K562 (cell line): ENCODE results near the gene IDI1. TPM values are rescaled to one million over a fixed set of nuclear protein-coding genes. Genes with fewer than 3 reads are reported as not detected.

ENCODE experiments used
- ATAC-seq: fragments of 200-7000 bp; cut with Tn5 transposase; 3 replicates; pipeline ENCODE4 v1.9.1; 2020; ENCODE audit warnings: moderate library complexity
- BruUV-seq: library from RNA; stranded (reverse); fragments of 400-500 nt; replicated peaks from 2 replicates; lab custom pipeline; 2021; lab: Mats Ljungman, UMichigan
- CTCF ChIA-PET: fragments of 300-600 bp; formaldehyde crosslinking; extraction: SDS; loops from one replicate; lab custom pipeline; 2021; ENCODE audit warnings: low intra/inter-chr PET ratio; lab: Yijun Ruan, JAX
- POLR2A ChIA-PET: fragments of 300-600, 350-650 bp; sonication (Branson Sonifier 250); formaldehyde crosslinking; extraction: SDS; loops from one replicate; lab custom pipeline; 2021; ENCODE audit warnings: antibody characterized with exemption, inconsistent platforms; lab: Yijun Ruan, JAX
- DNase-seq, 4 experiments: peaks; one replicate each; pipeline versions ENCODE4 v3.0.0 to v3.0.0-alpha.2; 2011 to 2018; ENCODE audit warnings: low spot score in 3 of 4, mixed read lengths in 3 of 4; ENCODE audit errors: extremely low read depth in 1 of 4
- FAIRE-seq: peaks from 2 replicates; lab custom pipeline; 2011; peaks lifted over from hg19 to GRCh38; lab: Jason Lieb, UNC
- H2AFZ ChIP-seq: 2 replicates; pipeline ENCODE4 v1.6.0; 2011; ENCODE audit warnings: low read depth, low read length, control low read depth, inconsistent platforms
- H3K27ac ChIP-seq: fragments of 200-600 bp; 3 replicates; pipeline ENCODE4 v1.8.0; 2011; ENCODE audit warnings: low read depth, mild to moderate bottlenecking, control low read depth, inconsistent platforms, low read length, moderate library complexity, mixed read lengths; ENCODE audit errors: extremely low read depth
- H3K27me3 ChIP-seq, 2 experiments: fragments of 300-600 bp in 1 of 2; 2 replicates in 1 of 2; 3 replicates in 1 of 2; pipeline versions ENCODE4 v1.6.0 to v1.8.0; 2011; ENCODE audit warnings: inconsistent platforms in 2 of 2, low read length in 2 of 2, mild to moderate bottlenecking in 1 of 2, mixed read lengths in 1 of 2, moderate library complexity in 1 of 2; ENCODE audit not compliant: control insufficient read depth in 2 of 2, insufficient read depth in 2 of 2
- H3K36me3 ChIP-seq: fragments of 300-600 bp; 3 replicates; pipeline ENCODE4 v1.8.0; 2011; ENCODE audit warnings: mild to moderate bottlenecking, low read length, inconsistent platforms; ENCODE audit not compliant: control insufficient read depth, insufficient read depth
- H3K4me1 ChIP-seq, 2 experiments: fragments of 200-600 bp in 1 of 2; replicated peaks in 1 of 2; 2 replicates in 1 of 2; 3 replicates in 1 of 2; pipeline versions ENCODE4 v1.5.1 to v1.8.0; 2011; ENCODE audit warnings: inconsistent platforms in 2 of 2, low read length in 2 of 2, mild to moderate bottlenecking in 1 of 2, mixed read lengths in 1 of 2, moderate library complexity in 1 of 2; ENCODE audit not compliant: control insufficient read depth in 2 of 2, insufficient read depth in 2 of 2
- H3K4me2 ChIP-seq: 2 replicates; pipeline ENCODE4 v1.6.1; 2011; ENCODE audit warnings: low read length, control low read depth, inconsistent platforms, mixed read lengths; ENCODE audit not compliant: insufficient read depth
- H3K4me3 ChIP-seq: fragments of 200-600 bp; sonication (generic), shearing (Covaris generic); 2 replicates; pipeline ENCODE4 v1.5.1; 2016; ENCODE audit warnings: control low read depth, inconsistent platforms
- H3K79me2 ChIP-seq: fragments of 200-600 bp; 3 replicates; pipeline ENCODE4 v1.8.0; 2011; ENCODE audit warnings: low read length, inconsistent platforms; ENCODE audit not compliant: control insufficient read depth, insufficient read depth
- H3K9ac ChIP-seq, 2 experiments: 2 replicates each; pipeline versions ENCODE4 v1.6.0 to v1.6.1; 2011; ENCODE audit warnings: low read depth in 2 of 2, low read length in 2 of 2, control low read depth in 1 of 2, inconsistent platforms in 1 of 2, mild to moderate bottlenecking in 1 of 2, mixed read lengths in 1 of 2; ENCODE audit not compliant: insufficient read depth in 1 of 2
- H3K9me1 ChIP-seq: one replicate; pipeline ENCODE4 v1.6.0; 2011; ENCODE audit warnings: inconsistent platforms, mild to moderate bottlenecking, low read length, moderate library complexity; ENCODE audit not compliant: control insufficient read depth, insufficient read depth
- H3K9me3 ChIP-seq: replicated peaks from 2 replicates; pipeline ENCODE4 v1.5.1; 2011; ENCODE audit warnings: low read depth, low read length, inconsistent platforms; ENCODE audit not compliant: control insufficient read depth, insufficient read depth
- H4K20me1 ChIP-seq: replicated peaks from 2 replicates; pipeline ENCODE4 v1.6.1; 2011; ENCODE audit warnings: low read length, inconsistent platforms, mixed read lengths; ENCODE audit not compliant: control insufficient read depth, insufficient read depth
- ATF4 ChIP-seq: fragments of 450-650 bp; formaldehyde crosslinking; IDR thresholded peaks from 2 replicates; pipeline ENCODE4 v1.4.0; 2022; ENCODE audit warnings: mild to moderate bottlenecking, moderate library complexity
- ELF4 ChIP-seq: fragments of 450-650 bp; formaldehyde crosslinking; IDR thresholded peaks from 2 replicates; pipeline ENCODE4 v1.4.0; 2022; ENCODE audit warnings: missing genetic modification characterization
- ETV6 ChIP-seq, 3 experiments: fragments of 150-350 bp in 1 of 3; sonication (generic) in 1 of 3; formaldehyde crosslinking in 1 of 3; IDR thresholded peaks; 2 replicates each; pipeline versions ENCODE4 v1.6.1 to v1.8.0; 2014 to 2022; ENCODE audit warnings: borderline replicate concordance in 2 of 3, low read depth in 2 of 3, antibody characterized with exemption in 1 of 3, low read length in 1 of 3, mild to moderate bottlenecking in 1 of 3, missing genetic modification reagents in 1 of 3
- FOS ChIP-seq: IDR thresholded peaks from 3 replicates; pipeline ENCODE4 v1.6.1; 2011; ENCODE audit not compliant: insufficient read length; ENCODE audit errors: extremely low read depth
- FOXP4 ChIP-seq: sonication (generic); formaldehyde crosslinking; IDR thresholded peaks from 2 replicates; pipeline ENCODE4 v1.8.0; 2022; ENCODE audit warnings: mild to moderate bottlenecking, missing genetic modification reagents, borderline replicate concordance
- GATAD2B ChIP-seq: fragments of 450-650 bp; IDR thresholded peaks from 2 replicates; pipeline ENCODE4 v1.6.1; 2017; ENCODE audit warnings: mild to moderate bottlenecking, borderline replicate concordance
- HMG20A ChIP-seq: fragments of 450-650 bp; formaldehyde crosslinking; conservative IDR thresholded peaks from 2 replicates; pipeline ENCODE4 v1.4.0; 2020; ENCODE audit warnings: mild to moderate bottlenecking, mixed read lengths
- HMG20B ChIP-seq: fragments of 250-450 bp; sonication (Bioruptor Pico); IDR thresholded peaks from 2 replicates; pipeline ENCODE4 v1.5.0; 2021; ENCODE audit warnings: mild to moderate bottlenecking
- JUNB ChIP-seq: fragments of 450-650 bp; formaldehyde crosslinking; conservative IDR thresholded peaks from 2 replicates; pipeline ENCODE4 v1.4.0; 2020; ENCODE audit warnings: mild to moderate bottlenecking
- MAFG ChIP-seq: fragments of 450-650 bp; conservative IDR thresholded peaks from 2 replicates; pipeline ENCODE4 v1.6.1; 2016; ENCODE audit warnings: missing genetic modification characterization, missing compliant biosample characterization
- MEIS2 ChIP-seq: fragments of 450-650 bp; IDR thresholded peaks from 2 replicates; pipeline ENCODE4 v1.6.1; 2014; ENCODE audit warnings: mild to moderate bottlenecking; ENCODE audit not compliant: partially characterized antibody
- THRB ChIP-seq: fragments of 450-650 bp; formaldehyde crosslinking; conservative IDR thresholded peaks from 2 replicates; pipeline ENCODE4 v1.4.0; 2022; ENCODE audit warnings: mild to moderate bottlenecking, missing genetic modification characterization
- TSC22D4 ChIP-seq: fragments of 450-650 bp; IDR thresholded peaks from 2 replicates; pipeline ENCODE4 v1.6.1; 2016; ENCODE audit warnings: missing genetic modification characterization, missing biosample characterization, control low read depth
- ZKSCAN1 ChIP-seq: fragments of 150-350 bp; IDR thresholded peaks from 2 replicates; pipeline ENCODE4 v1.6.1; 2016; ENCODE audit warnings: low read depth, low read length
- ZNF134 ChIP-seq: fragments of 250-450 bp; sonication (Bioruptor Pico); conservative IDR thresholded peaks from 2 replicates; pipeline ENCODE4 v1.4.0; 2020
- ZNF431 ChIP-seq: sonication (generic); formaldehyde crosslinking; IDR thresholded peaks from 2 replicates; pipeline ENCODE4 v1.8.0; 2022; ENCODE audit warnings: mild to moderate bottlenecking, missing genetic modification reagents
- WGBS: fragments of 100-300 bp; shearing (Covaris generic); methylation state at CpG from one replicate; pipeline ENCODE4 v1.1.6; 2016; ENCODE audit warnings: low coverage, mixed read lengths; ENCODE audit not compliant: insufficient coverage; ENCODE audit errors: missing lambda C conversion rate; 5-methylcytosine and 5-hydroxymethylcytosine counted together
- in situ Hi-C: fragments of 300-500 bp; cut with MboI; formaldehyde crosslinking; loops from 4 replicates; pipeline ENCODE4 v1.15.0; 2018; ENCODE audit warnings: inconsistent platforms, mixed read lengths
- intact Hi-C: fragments of 100-400 bp; cut with micrococcal nuclease; formaldehyde crosslinking; loops from 2 replicates; pipeline ENCODE4 v1.14.2; 2022
- polyA plus RNA-seq, 8 experiments: library from polyadenylated mRNA; depleted of rRNA in 4 of 8; stranded (reverse) in 5 of 8; unstranded in 3 of 8; fragments of >200 nt; fragmentation: Nextera tagmentation in 2 of 8; fragmentation: Illumina TruSeq in 1 of 8; extraction: Ambion mirVana in 2 of 8; extraction: Trizol in 1 of 8; gene quantifications; 2 replicates each; pipeline versions ENCODE4 v1.2.1 to v1.2.3, GENCODE V29; 2011 to 2014; ENCODE audit warnings: inconsistent platforms in 1 of 8, missing spikeins in 1 of 8
- total RNA-seq, 7 experiments: library from RNA; depleted of rRNA in 6 of 7; stranded (reverse); fragments of >200 nt in 6 of 7; fragmentation: Illumina TruSeq in 2 of 7; extraction: Trizol in 2 of 7; gene quantifications; 2 replicates each; pipeline versions ENCODE4 v1.2.1 to v1.2.3, GENCODE V29; 2011 to 2021; ENCODE audit warnings: low replicate concordance in 1 of 7

Gene IDI1
- total and polyA plus RNA-seq, 9 of the 15 experiments (the other 6 are each of a cell fraction or from before 2014, with no cell fraction given): 70.0 to 265 (median 119) TPM

- TF ChIP-seq FOXP4 (CRISPR knock-in tag) (no peak), ZNF431 (CRISPR knock-in tag) (no peak), GATAD2B (no peak)
Measured at GRCh38 chr10:1035201-1035600, 13.7 kb downstream of the IDI1 start (continued).

- WGBS: 74% methylated on average over 3 of the region's 3 CpGs
- TF ChIP-seq HMG20A (CRISPR knock-in tag) (no peak), ZKSCAN1 (no peak), MEIS2 (no peak), ATF4 (no peak), HMG20B (CRISPR knock-in tag) (no peak), JUNB (CRISPR knock-in tag) (no peak), ETV6 (IDR thresholded peaks at IDR 0.05; ENCODE audit: borderline replicate concordance in 1 of 2, low read depth in 2 of 2, low read length in 1 of 2) (no peak), ETV6 (CRISPR knock-in tag; IDR thresholded peaks at IDR 0.05; ENCODE audit: borderline replicate concordance) (no peak), TSC22D4 (tag) (no peak), THRB (CRISPR knock-in tag) (no peak), ELF4 (no peak), ZNF134 (no peak), MAFG (no peak), FOS (no peak)
Measured at GRCh38 chr10:1034758-1035157, 14.2 kb downstream of the IDI1 start.

More at GRCh38 chr10:1034758-1035157, 14.2 kb downstream of the IDI1 start:
- ATAC-seq: no peak
- Histone ChIP-seq H3K27ac (no peak overlapping the region), H3K4me2 (no peak overlapping the region), H3K79me2 (no peaks in the 10 kb centered on the region), H3K4me3 (no peak overlapping the region), H3K27me3 (no peaks in the 10 kb centered on the region), H4K20me1 (no peaks in the 10 kb centered on the region; the same call in 1 of the 2 replicates), H3K9me3 (no peaks in the 10 kb centered on the region), H2AFZ (no peak overlapping the region), H3K36me3 (peaks cover 15% of the 10 kb centered on the region; the same call in 1 of the 3 replicates), H3K9me1 (no peaks in the 10 kb centered on the region), H3K9ac (no peak overlapping the region), H3K4me1 (peaks cover 2 to 3% of the 10 kb centered on the region in 2 experiments; a peak in 2 of 5 replicates)
- POLR2A ChIA-PET: interaction anchor here (0.7 to 2.6 kb wide), 4 partner anchors 10 to 21 kb away, joined by 3 to 12 read pairs (median 4); partner anchors contain the start of gene WDR37
- BruUV-seq: no TSS peak
- intact Hi-C loops (no loop called here), in situ Hi-C loops (no loop called here)
- no peak for FAIRE-seq
- no peak for DNase-seq
- CTCF ChIA-PET: no interaction called here
